Measurements from ENCODE around the gene DDX60.
"Not testable (repeated sequence)": the region's sequence is repeated elsewhere in the genome, so short reads cannot be mapped to it uniquely, and the experiment has no call there.

GRCh38 chr4:168213511-168213910 lies 105.0 kb downstream of the DDX60 start:
- not testable (repeated sequence) for TF ChIP-seq POLR2A, CTCF (IDR thresholded peaks at IDR 0.05)
